ENCODE data around the gene CCR2.

DNA sequence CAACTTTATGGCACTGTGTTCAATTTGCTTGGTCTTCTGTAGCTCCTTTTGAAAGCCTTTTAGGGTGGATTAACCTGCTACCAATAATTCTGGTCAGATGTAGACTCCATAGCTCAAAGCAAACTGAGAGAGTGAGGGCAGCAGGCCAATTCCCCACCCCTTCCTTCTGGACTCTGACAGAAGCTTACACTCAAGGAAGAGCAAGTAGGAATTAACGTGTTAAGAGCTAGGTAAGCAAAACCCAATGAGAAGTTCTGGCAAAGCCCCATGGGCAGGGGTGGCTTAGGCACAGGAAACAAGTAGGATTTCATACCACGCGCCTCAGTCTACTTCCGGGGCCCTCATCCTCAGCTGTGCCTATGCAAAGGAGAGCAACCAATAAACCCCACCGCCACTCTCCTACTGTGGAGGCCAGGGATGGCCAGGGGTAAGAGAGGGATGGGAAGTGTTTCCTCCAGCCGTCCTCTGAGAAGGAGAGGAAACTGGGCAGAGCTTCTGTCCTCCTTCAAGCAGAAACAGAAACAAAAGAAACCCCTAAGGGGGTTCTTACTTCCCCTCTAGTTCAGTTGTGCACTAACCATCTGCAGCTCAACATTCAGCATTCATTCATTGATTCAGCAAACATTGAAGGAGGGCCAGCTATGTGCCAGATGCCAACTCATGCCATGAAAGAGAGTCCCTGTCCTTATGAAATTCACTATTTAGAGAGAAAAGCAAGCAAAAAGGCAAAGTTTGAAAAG, 29.5 kb downstream of the CCR2 start:
- TF ChIP-seq POLR2A (IDR thresholded peaks at IDR 0.05; ENCODE audit: low read depth, low read length) (no peak), CTCF (conservative IDR thresholded peaks at IDR 0.05; ENCODE audit: low read depth, low read length) (no peak), CEBPB (IDR thresholded peaks at IDR 0.05; ENCODE audit: low read depth, low read length) (no peak), MXI1 (IDR thresholded peaks at IDR 0.05; ENCODE audit: borderline replicate concordance, low read depth, low read length) (no peak), FOS (IDR thresholded peaks at IDR 0.05; ENCODE audit: low read depth, low read length) (no peak), NFE2L2 (IDR thresholded peaks at IDR 0.05; ENCODE audit: low read depth, low read length) (no peak)
- TF ChIP-seq, protein P1, sequence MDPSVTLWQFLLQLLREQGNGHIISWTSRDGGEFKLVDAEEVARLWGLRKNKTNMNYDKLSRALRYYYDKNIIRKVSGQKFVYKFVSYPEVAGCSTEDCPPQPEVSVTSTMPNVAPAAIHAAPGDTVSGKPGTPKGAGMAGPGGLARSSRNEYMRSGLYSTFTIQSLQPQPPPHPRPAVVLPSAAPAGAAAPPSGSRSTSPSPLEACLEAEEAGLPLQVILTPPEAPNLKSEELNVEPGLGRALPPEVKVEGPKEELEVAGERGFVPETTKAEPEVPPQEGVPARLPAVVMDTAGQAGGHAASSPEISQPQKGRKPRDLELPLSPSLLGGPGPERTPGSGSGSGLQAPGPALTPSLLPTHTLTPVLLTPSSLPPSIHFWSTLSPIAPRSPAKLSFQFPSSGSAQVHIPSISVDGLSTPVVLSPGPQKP (IDR thresholded peaks at IDR 0.05; ENCODE audit: borderline replicate concordance, low read depth, low read length) = no peak
